NT2/D1 (cell line): Measurements from ENCODE around the gene REM1.

Source experiments
- SUZ12 ChIP-seq: IDR thresholded peaks from 2 replicates; pipeline ENCODE4 v1.6.1; 2011; ENCODE audit not compliant: insufficient read length, insufficient read depth; ENCODE audit errors: extremely low read depth
- ZNF274 ChIP-seq: IDR thresholded peaks from 2 replicates; pipeline ENCODE4 v1.6.1; 2011; ENCODE audit warnings: mild to moderate bottlenecking, low read depth, low read length

DNA sequence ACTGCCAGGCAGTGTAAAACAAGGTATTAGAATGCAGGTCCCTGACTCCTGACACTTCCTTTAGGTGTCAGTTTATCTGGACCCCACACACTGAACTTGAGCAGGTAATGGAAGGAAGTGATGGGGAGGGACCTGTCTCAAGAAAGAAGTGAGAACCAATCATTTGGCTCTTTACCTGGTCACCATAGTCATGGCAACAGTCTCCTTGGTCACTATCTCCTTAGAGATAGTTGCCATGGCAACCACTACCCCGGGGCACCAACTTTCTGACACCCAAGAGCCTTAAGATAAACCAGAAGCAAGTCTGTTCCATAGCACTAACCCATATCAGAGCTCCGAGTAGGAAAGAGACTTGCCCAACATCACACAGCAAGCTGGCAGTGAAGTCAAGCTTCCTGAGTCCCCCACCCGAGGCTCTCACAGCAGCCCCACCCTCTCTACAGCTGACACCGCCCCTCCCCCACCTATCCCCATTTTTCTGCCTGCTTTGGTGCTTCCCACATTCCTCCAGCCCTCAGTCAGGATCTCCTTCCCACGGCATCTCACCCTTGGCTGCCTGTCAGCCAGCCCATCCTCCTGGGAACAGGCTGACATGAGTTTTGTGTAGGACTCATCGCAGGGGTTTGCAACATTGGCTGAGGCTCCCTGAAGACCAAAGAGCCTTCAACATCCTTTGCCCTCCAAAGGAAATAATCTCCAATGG lies 22.9 kb downstream of the REM1 start:
- TF ChIP-seq ZNF274 (no peak), SUZ12 (no peak)
